Psoas muscle (tissue), 8 donors: ENCODE results near the gene DNAJA2. TPM values are rescaled to one million over a fixed set of nuclear protein-coding genes. Genes with fewer than 3 reads are reported as not detected.

Experiments used
- ATAC-seq, 4 donors: fragments of 200-7000 bp; cut with Tn5 transposase; one replicate each; pipeline ENCODE4 v1.9.1; 2020; ENCODE audit warnings: moderate library complexity in 3 of 4, mild to moderate bottlenecking in 2 of 4
- DNase-seq, 2 donors: peaks; one replicate each; pipeline ENCODE4 v3.0.0-alpha.2; 2020
- H3K27ac ChIP-seq: fragments of 200-600 bp; one replicate; pipeline ENCODE4 v1.8.0; 2022
- H3K27me3 ChIP-seq, 3 donors: fragments of 200-600 bp in 1 of 3; one replicate each; pipeline versions ENCODE4 v1.6.1 to v1.8.0; 2013 to 2022; ENCODE audit warnings: low read length in 2 of 3, mild to moderate bottlenecking in 2 of 3, moderate library complexity in 1 of 3; ENCODE audit not compliant: insufficient read depth in 3 of 3
- H3K36me3 ChIP-seq, 2 donors: fragments of 200-600 bp in 1 of 2; one replicate each; pipeline versions ENCODE4 v1.6.1 to v1.8.0; 2013 to 2022; ENCODE audit warnings: low read depth in 1 of 2, mild to moderate bottlenecking in 1 of 2, moderate library complexity in 1 of 2; ENCODE audit not compliant: insufficient read depth in 1 of 2
- H3K4me1 ChIP-seq: fragments of 200-600 bp; one replicate; pipeline ENCODE4 v1.8.0; 2022
- H3K4me3 ChIP-seq: fragments of 200-600 bp; one replicate; pipeline ENCODE4 v1.8.0; 2022; ENCODE audit warnings: mild to moderate bottlenecking
- H3K9me3 ChIP-seq: fragments of 200-600 bp; one replicate; pipeline ENCODE4 v1.8.0; 2022
- CTCF ChIP-seq: fragments of 200-600 bp; IDR thresholded peaks from one replicate; pipeline ENCODE4 v1.8.0; 2022; ENCODE audit warnings: antibody characterized with exemption
- WGBS, 3 donors: extraction: QIAGEN DNeasy Blood & Tissue Kit; methylation state at CpG; one replicate each; pipeline versions ENCODE4 v1.1.6 to v1.1.7; 2013; 5-methylcytosine and 5-hydroxymethylcytosine counted together
- intact Hi-C, 2 donors: fragments of 100-400 bp; cut with DNase I; formaldehyde crosslinking; loops; one replicate each; pipeline versions ENCODE4 v1.11.0 to v1.14.2; 2022
- polyA plus RNA-seq, 3 donors: library from polyadenylated mRNA; stranded (reverse); fragments of 200-250 nt; gene quantifications; one replicate each; pipeline ENCODE4 v1.2.3, GENCODE V29; 2013
- total RNA-seq, 4 donors: library from RNA; stranded (reverse); fragmentation: NEBNext Ultra II Directional in 2 of 4; extraction: Animal tissue kit (Norgen Biotek cat#: 25700) in 2 of 4; gene quantifications; one replicate each; pipeline versions ENCODE4 v1.2.1 to v1.2.4, GENCODE V29; 2021 to 2023
- donor health status: healthy with polysubstance abuse.
- donor health status: DM: no; HTN: no; CAD: no; lungs with moderate emphysema.
- donor health status: Bipolar disorder and iron deficiency.
- donor health status: healthy.
- donor health status: DM: yes; HTN: yes; CAD: no.
- donor health status: DM: no; HTN: no; CAD: no.
- donor health status: DM: no; HTN: no; CAD: no.
- donor health status: DM: yes; HTN: yes; CAD: no.

DNAJA2 gene
- total and polyA plus RNA-seq, 7 donors, result 64.3 to 96.4 (median 78.1) TPM

- WGBS, 3 donors, result 48 to 69% (median 50%) methylated on average over 12 of the region's 12 CpGs
- peak; percentile 24 to 58 (median 52) for ATAC-seq
- H3K4me3 ChIP-seq, result no peak overlapping the region
- DNase-seq, result no peak
- H3K27me3 ChIP-seq, result no peaks in the 10 kb centered on the region
- no peaks in the 10 kb centered on the region for H3K9me3 ChIP-seq
- peaks cover 0 to 61% of the 10 kb centered on the region in 2 donors for H3K36me3 ChIP-seq
- H3K27ac ChIP-seq, result peak overlapping the region; percentile 36
- no peak for TF ChIP-seq CTCF
- H3K4me1 ChIP-seq, result peaks cover 7% of the 10 kb centered on the region
- intact Hi-C loops, result no loop called here
These were observed 66.3 kb downstream of the DNAJA2 start for GRCh38 chr16:46907061-46907774.

GRCh38 chr16:46906360-46907060, 67.0 kb downstream of the DNAJA2 start:
- peaks cover 0 to 57% of the 10 kb centered on the region in 2 donors for H3K36me3 ChIP-seq
- H3K4me1 ChIP-seq, result peaks cover 7% of the 10 kb centered on the region
- DNase-seq, result no peak
- ATAC-seq, result no peak
- no peak for TF ChIP-seq CTCF
- no peak overlapping the region for H3K27ac ChIP-seq
- H3K27me3 ChIP-seq, result no peaks in the 10 kb centered on the region
- WGBS, 3 donors, result 86 to 89% (median 87%) methylated on average over 12 of the region's 12 CpGs
- no peak overlapping the region for H3K4me3 ChIP-seq
- no peaks in the 10 kb centered on the region for H3K9me3 ChIP-seq
- intact Hi-C loops, result no loop called here

Other genes with a start within 250 kb of the DNAJA2 start
- gene MYLK3, start 225.3 kb downstream of the DNAJA2 start, total RNA-seq, result 10 to 100 TPM; 13.2 to 41.1 (median 36.6) TPM
- 1 to 10 TPM; 1.4 to 6.8 (median 5.4) TPM for gene MYLK3, start 225.3 kb downstream of the DNAJA2 start, polyA plus RNA-seq
- 10 to 100 TPM; 18.2 to 29.4 (median 24.4) TPM for gene C16orf87, start 142.5 kb downstream of the DNAJA2 start, total RNA-seq
- gene C16orf87, start 142.5 kb downstream of the DNAJA2 start, polyA plus RNA-seq, result 10 to 100 TPM in 1 of 3 donors, 1 to 10 TPM in 2; 5.8 to 23.4 (median 8.1) TPM
- gene GPT2, start 89.3 kb downstream of the DNAJA2 start, total RNA-seq, result 100 to 1,000 TPM in 1 of 4 donors, 10 to 100 TPM in 3; 27.7 to 110 (median 65.3) TPM
- 10 to 100 TPM; 25.7 to 52.5 (median 41.1) TPM for gene GPT2, start 89.3 kb downstream of the DNAJA2 start, polyA plus RNA-seq
- 1 to 10 TPM; 1.6 to 3.9 (median 3.2) TPM for gene NETO2, start 170.3 kb upstream of the DNAJA2 start, total RNA-seq
- gene NETO2, start 170.3 kb upstream of the DNAJA2 start, polyA plus RNA-seq, result 10 to 100 TPM in 2 of 3 donors, 1 to 10 TPM in 1; 4.6 to 30.5 (median 14.1) TPM